ENCODE data around the gene C1QTNF7.

Gene C1QTNF7

GRCh38 chr4:15458616-15459015, 30.8 kb downstream of the C1QTNF7 start:
- no peak for DNase-seq

GRCh38 chr4:15459706-15460105, 31.9 kb downstream of the C1QTNF7 start:
- DNase-seq = no peak

GRCh38 chr4:15466596-15466995, 38.8 kb downstream of the C1QTNF7 start:
- no peak for DNase-seq

DNA sequence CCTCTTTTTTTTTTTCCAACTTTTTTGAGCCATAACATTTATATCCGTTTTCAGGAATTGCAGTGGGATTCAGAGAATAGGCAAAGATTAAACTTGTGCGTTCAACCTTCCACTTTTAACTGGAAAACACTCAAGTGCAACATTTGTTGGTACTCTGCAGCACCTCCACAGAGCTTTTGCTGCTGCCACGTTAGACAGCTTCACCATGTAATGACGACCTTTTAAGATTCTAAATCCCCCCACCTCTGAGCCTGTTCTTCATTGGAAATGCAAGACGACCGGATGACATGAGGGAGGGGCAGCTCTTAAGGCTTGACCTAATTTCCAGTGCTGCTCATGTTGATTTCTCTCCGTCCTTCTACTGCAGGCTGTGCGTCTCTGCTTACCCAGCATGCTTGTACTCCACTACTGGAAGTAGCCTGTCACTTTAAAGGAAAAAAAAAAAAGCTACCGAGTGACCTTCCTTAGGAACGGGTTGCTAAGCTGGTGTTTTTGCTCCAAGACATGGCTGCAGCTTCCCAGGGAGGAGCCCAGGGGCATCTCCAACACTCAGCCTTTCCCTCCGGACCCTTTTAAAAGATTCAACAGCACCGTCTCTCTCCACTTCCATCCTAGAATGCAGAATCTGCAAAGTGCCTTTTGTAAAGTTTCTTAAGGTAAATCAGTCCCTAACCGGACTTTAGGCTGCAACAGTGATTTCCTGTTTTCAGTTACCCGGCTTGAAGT, 41.7 kb downstream of the C1QTNF7 start, which contains the start of gene CC2D2A:
Gene CC2D2A (plus strand): TSS at position 481 of the 726 bp plus-strand sequence. CDS start 6,051 bp downstream, outside the sequence.
- no peak for DNase-seq

DNA sequence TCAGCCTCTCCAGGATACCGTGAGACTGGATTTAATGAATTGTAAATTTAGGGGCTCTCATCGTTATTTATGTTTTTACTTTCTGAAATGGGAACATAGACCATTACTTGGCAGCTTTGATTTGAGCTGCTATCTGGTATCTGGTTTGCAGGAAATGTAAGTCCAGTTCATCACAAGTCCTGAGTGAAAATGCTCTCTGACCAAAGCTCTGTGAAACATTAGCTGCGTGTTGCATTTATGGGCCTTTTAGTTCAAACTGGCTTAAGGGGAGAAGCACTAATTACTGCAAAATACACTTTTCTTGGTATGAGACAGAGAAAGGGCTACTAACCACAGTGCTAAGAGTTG, 42.3 kb downstream of the C1QTNF7 start:
- DNase-seq = no peak

DNA sequence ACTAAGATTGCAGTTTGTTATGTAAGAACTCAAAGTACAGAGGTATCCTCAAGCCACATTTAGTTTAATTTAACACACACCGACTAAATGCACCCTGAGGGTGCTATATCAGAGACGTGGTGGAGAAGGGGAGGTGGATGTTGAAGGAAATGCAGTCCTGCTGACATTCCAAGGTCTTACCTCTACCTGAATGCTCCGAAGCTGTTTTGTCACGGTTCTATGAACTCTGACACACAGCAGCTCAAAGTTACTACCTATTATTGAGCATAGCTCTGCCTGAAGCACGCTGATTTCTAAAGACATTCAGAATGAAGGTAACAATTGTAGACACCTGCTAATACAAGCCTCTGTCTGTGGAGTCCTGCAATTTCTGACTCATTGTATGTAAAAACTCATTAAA, 48.6 kb downstream of the C1QTNF7 start:
- DNase-seq = no peak

DNA sequence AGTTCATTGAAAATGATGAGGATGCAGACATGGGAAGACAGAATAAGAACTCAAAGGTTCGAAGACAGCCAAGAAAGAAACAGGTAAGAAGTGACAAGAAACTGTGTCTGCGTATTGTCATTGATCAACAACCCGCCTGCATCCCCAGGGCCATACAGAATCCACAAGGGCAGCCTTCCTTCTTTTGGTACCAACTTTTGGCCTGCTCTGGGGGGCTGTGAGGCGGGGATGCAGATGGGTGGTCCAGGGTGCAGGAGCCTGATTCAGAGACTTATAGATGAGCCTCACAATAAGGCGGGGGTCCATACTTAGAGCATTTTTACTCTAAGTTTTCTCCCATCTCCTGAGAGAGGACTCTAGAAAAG, 50.9 kb downstream of the C1QTNF7 start:
- DNase-seq = no peak

GRCh38 chr4:15479089-15479912, 51.5 kb downstream of the C1QTNF7 start:
- DNase-seq = peak; percentile 68

GRCh38 chr4:15479913-15480185, 52.0 kb downstream of the C1QTNF7 start:
- no peak for DNase-seq

GRCh38 chr4:15481961-15482745, 54.3 kb downstream of the C1QTNF7 start:
- no peak for DNase-seq

DNA sequence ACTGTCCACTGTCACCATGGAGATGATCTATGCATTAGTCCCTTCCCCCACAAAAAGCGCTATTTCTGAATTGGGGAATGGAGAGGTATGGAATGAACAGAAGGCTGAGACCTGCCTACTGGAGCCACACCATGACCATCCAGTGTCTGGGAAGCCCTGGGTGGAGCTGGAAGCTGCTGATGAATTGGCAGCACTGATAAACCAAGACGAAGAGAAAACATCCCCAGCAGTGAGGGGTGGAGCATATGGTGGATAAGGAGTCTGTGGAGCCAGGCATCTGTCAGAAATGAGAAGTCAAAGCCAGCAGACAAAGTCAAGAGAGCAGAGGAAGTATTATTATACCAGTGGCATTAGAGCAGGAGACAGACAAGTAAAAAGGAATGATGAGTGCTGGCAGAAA, 55.0 kb downstream of the C1QTNF7 start:
- no peak for DNase-seq

GRCh38 chr4:15488136-15488535, 60.3 kb downstream of the C1QTNF7 start:
- no peak for DNase-seq

- no peak for DNase-seq
These were observed 61.0 kb downstream of the C1QTNF7 start for GRCh38 chr4:15488658-15489470.

GRCh38 chr4:15489551-15489950, 61.7 kb downstream of the C1QTNF7 start:
- DNase-seq = no peak

GRCh38 chr4:15493411-15493810, 65.6 kb downstream of the C1QTNF7 start:
- DNase-seq = no peak

GRCh38 chr4:15495621-15496020, 67.8 kb downstream of the C1QTNF7 start:
- no peak for DNase-seq
